HG02885 (cell line): ENCODE data around the gene PAGE2.
"Not testable (repeated sequence)": the region's sequence is repeated elsewhere in the genome, so short reads cannot be mapped to it uniquely, and the experiment has no call there.

Experiments
- ATAC-seq: cut with Tn5 transposase; IDR thresholded peaks from one replicate; pipeline ENCODE4 v1.9.1; 2021; ENCODE audit warnings: mild to moderate bottlenecking; ENCODE audit not compliant: unreplicated experiment, poor library complexity

The PAGE2 gene

GRCh38 chrX:55120761-55121358 is 32.0 kb downstream of the PAGE2 start:
- no peak for ATAC-seq

- ATAC-seq = no peak
Observed at GRCh38 chrX:55123900-55124299, 35.1 kb downstream of the PAGE2 start.

- ATAC-seq = no peak
Observed at GRCh38 chrX:55127692-55128091, 38.9 kb downstream of the PAGE2 start.

GRCh38 chrX:55129361-55129760 is 40.5 kb downstream of the PAGE2 start:
- no peak for ATAC-seq

- ATAC-seq = no peak
Observed at GRCh38 chrX:55130481-55130880, 41.7 kb downstream of the PAGE2 start.

GRCh38 chrX:55132416-55132815 is 43.6 kb downstream of the PAGE2 start:
- ATAC-seq = no peak

GRCh38 chrX:55135171-55135570 is 46.4 kb downstream of the PAGE2 start:
- ATAC-seq = no peak

- ATAC-seq = not testable (repeated sequence)
Observed at GRCh38 chrX:55140800-55141199, 52.0 kb downstream of the PAGE2 start.
